Calu3 (cell line): Measurements from ENCODE around the gene SYCE1. TPM values are rescaled to one million over a fixed set of nuclear protein-coding genes. Genes with fewer than 3 reads are reported as not detected.
"Not testable (repeated sequence)": the region's sequence is repeated elsewhere in the genome, so short reads cannot be mapped to it uniquely, and the experiment has no call there.

Experiments
- BruUV-seq: library from RNA; stranded (reverse); fragments of 400-500 nt; replicated peaks from 2 replicates; lab custom pipeline; 2021; lab: Mats Ljungman, UMichigan
- CTCF ChIA-PET: fragments of 300-600 bp; sonication (Branson Sonifier 250); formaldehyde crosslinking; loops from one replicate; lab custom pipeline; 2022; ENCODE audit warnings: antibody characterized with exemption; lab: Charles Lee
- DNase-seq: peaks from one replicate; pipeline ENCODE4 v3.0.0; 2022
- H3K27ac Mint-ChIP-seq: one replicate; pipeline ENCODE4 v1.8.0; 2022; ENCODE audit warnings: mixed read lengths; ENCODE audit not compliant: unreplicated experiment
- H3K27me3 Mint-ChIP-seq: one replicate; pipeline ENCODE4 v1.8.0; 2022; ENCODE audit warnings: mixed read lengths; ENCODE audit not compliant: unreplicated experiment
- H3K36me3 Mint-ChIP-seq: one replicate; pipeline ENCODE4 v1.8.0; 2022; ENCODE audit warnings: mild to moderate bottlenecking, moderate library complexity, mixed read lengths; ENCODE audit not compliant: insufficient read depth, unreplicated experiment
- H3K4me1 Mint-ChIP-seq: one replicate; pipeline ENCODE4 v1.8.0; 2022; ENCODE audit warnings: mild to moderate bottlenecking, low read depth, mixed read lengths; ENCODE audit not compliant: unreplicated experiment
- H3K4me3 Mint-ChIP-seq: one replicate; pipeline ENCODE4 v1.8.0; 2022; ENCODE audit warnings: mild to moderate bottlenecking, low read depth, moderate library complexity, mixed read lengths; ENCODE audit not compliant: unreplicated experiment
- H3K9me3 Mint-ChIP-seq: one replicate; pipeline ENCODE4 v1.8.0; 2022; ENCODE audit warnings: low read depth, mixed read lengths; ENCODE audit not compliant: unreplicated experiment
- CTCF ChIP-seq: fragments of 200-600 bp; IDR thresholded peaks from one replicate; pipeline ENCODE4 v1.8.0; 2022; ENCODE audit warnings: antibody characterized with exemption; ENCODE audit not compliant: unreplicated experiment
- intact Hi-C: fragments of 100-400 bp; cut with micrococcal nuclease; formaldehyde crosslinking; loops from one replicate; pipeline ENCODE4 v1.10.0; 2022; ENCODE audit not compliant: unreplicated experiment
- total RNA-seq: library from RNA; stranded (reverse); gene quantifications from 2 replicates; pipeline ENCODE4 v1.2.3, GENCODE V29; 2022

SYCE1 gene
- total RNA-seq, 1 experiment from 2014 or later = not detected

GRCh38 chr10:133590970-133591359 is 25.6 kb upstream of the SYCE1 start:
- BruUV-seq = no TSS peak
- Mint-ChIP-seq H3K4me3 (no peak overlapping the region), H3K27me3 (peaks cover 69% of the 10 kb centered on the region), H3K9me3 (no peaks in the 10 kb centered on the region), H3K27ac (no peak overlapping the region), H3K4me1 (no peaks in the 10 kb centered on the region), H3K36me3 (no peaks in the 10 kb centered on the region)
- TF ChIP-seq CTCF = no peak
- intact Hi-C loops = no loop called here
- CTCF ChIA-PET = no interaction called here
- DNase-seq = no peak

- BruUV-seq = no TSS peak
- H3K27me3 Mint-ChIP-seq = peaks cover 64% of the 10 kb centered on the region
- no peak for DNase-seq
- no peaks in the 10 kb centered on the region for H3K36me3 Mint-ChIP-seq
- H3K4me3 Mint-ChIP-seq = no peak overlapping the region
- no peak for TF ChIP-seq CTCF
- intact Hi-C loops = no loop called here
- H3K4me1 Mint-ChIP-seq = no peaks in the 10 kb centered on the region
- H3K27ac Mint-ChIP-seq = no peak overlapping the region
- CTCF ChIA-PET = no interaction called here
- H3K9me3 Mint-ChIP-seq = no peaks in the 10 kb centered on the region
Measured at GRCh38 chr10:133590226-133590969, 25.0 kb upstream of the SYCE1 start.

GRCh38 chr10:133577037-133577436 is 11.7 kb upstream of the SYCE1 start:
- H3K4me3 Mint-ChIP-seq, H3K27ac Mint-ChIP-seq, H3K4me1 Mint-ChIP-seq, H3K27me3 Mint-ChIP-seq, DNase-seq, H3K36me3 Mint-ChIP-seq, H3K9me3 Mint-ChIP-seq, BruUV-seq, intact Hi-C loops, CTCF ChIA-PET: not testable (repeated sequence)

GRCh38 chr10:133573460-133573859 is 8.1 kb upstream of the SYCE1 start:
- H3K27me3 Mint-ChIP-seq, CTCF ChIA-PET, H3K36me3 Mint-ChIP-seq, H3K9me3 Mint-ChIP-seq, H3K27ac Mint-ChIP-seq, H3K4me3 Mint-ChIP-seq, intact Hi-C loops, BruUV-seq, H3K4me1 Mint-ChIP-seq, DNase-seq: not testable (repeated sequence)

GRCh38 chr10:133572055-133572454 is 6.7 kb upstream of the SYCE1 start:
- H3K9me3 Mint-ChIP-seq, H3K4me3 Mint-ChIP-seq, CTCF ChIA-PET, H3K27ac Mint-ChIP-seq, BruUV-seq, H3K27me3 Mint-ChIP-seq, intact Hi-C loops, H3K4me1 Mint-ChIP-seq, DNase-seq, H3K36me3 Mint-ChIP-seq: not testable (repeated sequence)

GRCh38 chr10:133569801-133570200 is 4.4 kb upstream of the SYCE1 start:
- BruUV-seq, intact Hi-C loops, H3K9me3 Mint-ChIP-seq, H3K4me1 Mint-ChIP-seq, H3K36me3 Mint-ChIP-seq, DNase-seq, H3K27ac Mint-ChIP-seq, H3K27me3 Mint-ChIP-seq, H3K4me3 Mint-ChIP-seq, CTCF ChIA-PET: not testable (repeated sequence)

GRCh38 chr10:133568831-133569527 is 3.6 kb upstream of the SYCE1 start:
- H3K4me1 Mint-ChIP-seq, DNase-seq, intact Hi-C loops, BruUV-seq, H3K4me3 Mint-ChIP-seq, CTCF ChIA-PET, H3K27ac Mint-ChIP-seq, H3K9me3 Mint-ChIP-seq, H3K36me3 Mint-ChIP-seq, H3K27me3 Mint-ChIP-seq: not testable (repeated sequence)
